Measurements from ENCODE around the gene CCT7.

Gene CCT7

DNA sequence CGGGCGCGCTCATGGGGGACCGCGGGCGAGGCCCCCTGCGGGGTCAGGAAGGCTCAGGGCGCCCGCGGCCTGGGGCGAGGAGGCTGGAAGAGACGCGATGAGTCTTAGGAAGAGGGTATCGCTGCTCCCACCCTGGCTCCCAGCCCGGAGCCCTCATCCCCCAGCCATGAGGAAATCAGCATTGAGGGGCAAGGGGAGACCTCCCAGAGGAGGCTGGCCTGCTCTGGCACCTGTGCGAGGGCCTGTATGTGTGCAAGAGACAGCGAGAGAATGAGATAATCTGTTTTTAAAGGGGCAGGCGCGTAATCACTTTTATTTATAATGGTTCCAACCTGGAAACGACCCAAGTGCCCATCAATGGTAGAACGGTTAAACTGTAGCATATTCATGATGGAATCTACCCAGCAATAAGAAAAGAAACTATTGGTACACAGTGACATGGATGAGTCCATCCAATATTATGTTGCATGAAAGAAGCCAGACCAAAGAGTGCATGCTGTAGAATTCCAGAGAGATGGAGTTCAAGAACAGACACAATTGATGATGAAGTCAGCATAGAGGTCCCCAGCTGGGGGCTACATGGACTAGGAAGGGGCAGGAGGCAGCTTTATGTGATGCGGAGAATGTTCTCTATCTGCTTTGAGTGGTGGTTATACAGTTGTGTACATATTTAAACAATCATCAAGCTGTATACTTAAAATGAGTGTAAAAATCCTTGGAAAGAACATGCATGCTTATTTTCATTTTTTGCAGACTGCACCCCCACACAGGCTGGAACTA is 35.8 kb downstream of the CCT7 start:
- DNase-seq: no peak

DNA sequence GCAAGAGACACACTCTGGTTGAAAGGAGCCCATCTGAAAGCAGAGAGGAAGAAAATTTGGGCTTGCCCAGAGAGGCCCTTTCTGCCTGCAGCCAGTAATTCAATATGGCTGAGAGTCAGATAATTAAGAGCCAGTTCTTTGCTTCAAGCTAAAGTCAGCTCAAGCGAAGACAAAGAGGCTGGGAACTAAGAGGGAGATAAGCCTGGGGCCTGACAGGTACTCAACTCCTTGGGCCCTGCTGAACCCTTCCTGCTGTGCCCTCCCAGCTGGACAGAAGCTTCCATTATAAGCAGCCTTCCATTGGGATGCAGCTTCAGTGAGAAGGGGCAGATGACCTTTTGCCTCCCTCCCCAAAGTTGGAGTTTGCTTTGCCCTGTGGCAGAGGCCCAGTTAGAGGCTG is 38.2 kb downstream of the CCT7 start:
- no peak for DNase-seq

DNA sequence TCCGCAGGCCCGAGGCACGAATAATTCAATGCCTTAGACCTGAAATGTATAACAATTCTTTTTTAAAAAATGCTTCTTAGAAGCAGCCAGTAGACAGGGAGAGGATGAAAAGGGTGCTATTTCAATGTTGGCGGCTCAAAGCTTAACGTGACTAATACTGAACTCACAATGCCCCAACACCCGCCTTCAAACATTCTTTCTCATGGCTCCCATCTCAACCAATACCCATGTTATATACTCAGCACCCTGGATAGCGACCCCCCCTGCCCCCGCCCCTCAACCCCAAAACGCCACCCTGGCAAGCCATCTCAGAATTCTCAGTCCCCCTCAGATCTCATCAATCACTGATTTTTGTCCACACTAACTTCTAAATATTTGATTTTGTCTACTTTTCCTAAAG is 45.7 kb downstream of the CCT7 start:
- DNase-seq: no peak

DNA sequence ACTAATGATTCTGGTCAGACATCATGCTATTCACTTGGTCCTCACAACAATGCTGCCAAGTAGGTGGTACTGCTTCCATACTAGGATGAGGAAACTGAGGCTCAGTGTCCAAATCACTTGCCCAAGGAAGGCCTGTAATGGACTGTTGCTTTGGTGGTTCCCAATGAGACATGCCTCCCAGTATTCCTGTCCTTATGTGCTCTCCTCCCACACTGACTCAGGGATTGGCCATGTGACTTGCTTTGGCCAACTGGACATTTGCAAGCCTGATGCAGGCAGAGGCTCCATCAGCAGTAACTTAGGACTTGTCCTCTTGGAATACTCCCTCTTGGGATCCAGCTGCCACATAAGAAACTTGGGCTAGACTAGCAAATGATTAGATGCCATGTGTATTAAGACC is 47.1 kb downstream of the CCT7 start:
- no peak for DNase-seq

DNA sequence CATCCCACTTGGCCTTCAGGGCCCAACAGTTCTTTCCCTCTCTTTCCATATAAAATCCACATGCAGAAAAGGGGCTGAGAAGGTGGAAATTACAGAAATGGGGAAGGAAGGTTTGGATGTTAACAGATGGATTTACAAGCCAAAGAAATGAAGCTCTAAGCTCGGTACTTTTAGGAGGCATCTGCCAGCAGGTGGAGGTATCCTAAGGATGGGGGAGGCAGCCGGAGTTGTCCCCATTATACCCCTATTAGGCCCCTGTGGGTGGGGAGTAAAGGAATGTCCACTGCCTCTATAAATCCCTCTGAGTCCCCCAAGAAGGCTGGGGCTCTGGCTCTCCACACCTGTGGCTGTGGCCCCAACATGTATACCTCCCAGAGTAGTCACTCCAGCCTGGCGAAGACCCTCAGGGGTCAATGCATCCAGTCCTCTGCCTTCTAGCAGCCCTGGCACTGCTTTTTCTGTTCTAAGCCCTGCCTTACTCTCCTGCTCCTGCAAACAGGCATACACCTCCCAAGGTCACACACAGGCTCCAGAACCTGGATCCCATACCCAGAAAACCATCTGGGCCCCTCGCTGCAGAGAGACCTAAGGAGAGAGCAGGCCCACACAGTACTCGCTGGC is 48.9 kb downstream of the CCT7 start:
- no peak for DNase-seq

DNA sequence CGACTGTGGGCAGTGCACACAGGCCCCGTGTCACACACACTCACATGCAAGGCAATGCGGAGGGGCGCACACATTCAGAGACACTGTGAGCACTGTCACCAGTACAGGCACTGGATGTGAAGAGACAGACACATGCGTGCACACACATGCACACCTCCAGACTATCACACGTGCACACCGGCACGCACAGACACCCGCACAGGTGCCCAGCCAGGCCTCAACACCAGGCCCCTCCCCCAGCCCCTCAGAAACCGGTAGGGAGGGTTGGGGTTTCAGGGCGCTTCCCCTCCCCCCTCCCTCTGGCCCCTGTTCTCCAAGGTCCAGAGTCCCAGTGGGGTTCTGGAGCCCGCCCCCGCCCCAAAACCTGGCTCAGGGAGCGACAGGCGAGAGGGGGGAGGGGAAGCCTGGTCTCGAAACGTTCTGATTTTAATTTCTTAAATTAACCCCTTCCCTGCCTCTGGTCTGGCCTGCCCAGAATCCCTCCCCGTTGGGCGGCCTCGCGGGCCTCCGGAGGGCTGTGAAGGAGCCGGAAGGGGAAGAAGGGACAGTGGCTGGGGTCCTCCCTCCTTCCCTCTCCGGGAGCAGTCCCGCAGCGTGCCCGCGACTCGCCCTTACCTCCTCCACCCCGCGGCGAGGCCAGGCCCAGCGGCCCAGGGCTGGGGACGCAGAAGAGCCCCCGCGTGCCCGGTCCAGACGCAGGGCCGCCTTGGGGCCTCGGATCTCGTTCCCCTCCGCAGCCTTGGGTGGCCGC is 49.6 kb downstream of the CCT7 start:
- no peak for DNase-seq

DNA sequence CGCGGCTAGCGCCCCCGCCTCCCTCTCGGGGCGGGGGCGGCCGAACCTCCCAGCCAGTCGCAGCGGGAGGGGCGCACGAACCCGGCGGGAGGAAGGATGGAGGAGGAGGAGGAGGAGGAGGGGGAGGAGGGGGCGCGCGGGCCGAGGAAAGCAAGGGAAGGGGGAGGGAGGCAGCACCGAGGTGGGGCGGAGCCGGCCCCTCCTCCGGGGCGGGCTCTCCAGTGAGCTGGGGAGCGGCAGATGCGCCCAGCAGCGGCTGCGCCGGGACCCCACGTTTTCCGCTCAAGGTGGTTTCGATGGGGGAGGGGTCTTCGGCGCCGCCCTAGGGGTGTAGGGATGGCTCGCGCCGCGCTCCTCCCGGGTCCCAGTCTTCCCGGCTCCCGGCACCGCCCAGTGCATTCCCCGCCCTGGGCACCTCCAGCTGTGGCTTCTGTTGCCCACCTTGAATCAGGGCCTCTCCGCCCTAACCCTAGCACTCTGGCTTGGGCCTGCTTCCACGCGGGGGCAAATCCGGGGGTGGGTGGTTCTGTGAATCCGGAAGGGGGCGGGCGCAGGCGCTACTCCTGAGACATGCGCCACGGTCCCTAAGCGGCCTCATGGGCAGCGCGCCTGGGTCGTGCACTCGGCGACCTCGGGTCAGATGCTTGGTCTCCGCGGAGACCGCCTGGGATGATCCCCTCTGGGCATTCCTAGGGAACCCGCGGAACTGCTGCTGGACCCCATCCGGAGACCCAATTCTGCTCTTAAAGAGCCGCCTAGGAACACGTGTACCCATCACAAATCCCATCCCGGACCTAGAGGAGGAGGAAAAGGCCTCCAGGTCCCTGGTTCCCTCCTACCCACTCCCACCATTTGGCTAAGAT is 50.4 kb downstream of the CCT7 start, which contains the start of gene FBXO41:
Gene FBXO41, minus strand, starts transcription at position 183 of the 863 bp plus-strand sequence. CDS start 14,848 bp downstream, outside the sequence.
- peak; percentile 37 for DNase-seq

DNA sequence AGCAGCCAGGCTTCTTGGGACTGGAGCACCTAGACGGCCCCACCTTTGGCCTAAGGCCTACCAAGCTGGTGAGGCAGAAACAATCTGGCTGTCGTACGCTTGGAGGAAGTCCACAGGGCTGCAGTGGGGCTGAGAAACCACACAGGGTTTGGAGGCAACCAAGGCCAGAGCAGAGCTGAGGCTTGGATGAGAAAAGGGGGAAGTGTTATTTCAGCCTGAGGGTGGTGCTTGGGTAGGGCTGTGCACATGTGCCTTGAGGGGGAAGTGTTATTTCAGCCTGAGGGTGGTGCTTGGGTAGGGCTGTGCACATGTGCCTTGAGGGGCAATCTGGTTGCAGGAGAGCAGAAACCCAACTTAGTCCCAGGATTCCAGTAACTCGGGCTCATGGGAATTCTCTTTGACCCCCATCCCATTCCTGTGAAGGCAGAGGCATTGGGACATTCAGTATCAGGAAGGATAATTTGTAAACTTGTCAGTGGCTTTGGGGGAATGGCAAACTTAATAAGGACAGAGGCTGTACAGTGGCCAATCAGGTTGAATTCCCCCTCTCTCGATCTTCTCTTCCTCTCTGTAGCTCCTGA is 51.1 kb downstream of the CCT7 start:
- no peak for DNase-seq

DNA sequence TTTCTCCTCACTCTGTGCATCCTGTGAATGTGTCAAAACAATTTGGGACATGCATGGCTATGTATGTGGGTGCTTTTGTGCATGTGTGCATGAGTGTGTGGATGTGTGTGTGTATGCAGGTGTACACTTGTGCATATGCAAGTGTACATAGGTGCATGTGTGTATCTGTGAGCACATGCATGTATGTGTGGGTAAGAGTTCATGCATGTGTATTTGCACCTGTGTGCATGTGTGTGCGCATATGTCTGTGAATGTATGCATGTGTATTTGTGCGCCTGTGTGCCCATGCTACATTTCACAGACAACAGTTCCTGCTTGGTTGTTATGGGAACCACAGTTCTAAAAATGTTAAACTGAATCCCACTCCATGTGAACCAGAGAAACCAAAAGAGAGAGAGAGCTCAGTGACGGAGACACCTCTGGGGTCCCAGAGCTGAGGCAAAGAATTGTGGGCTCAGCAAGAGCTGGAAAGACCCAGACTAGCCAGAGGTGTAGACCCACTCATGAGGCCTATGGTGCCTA is 52.1 kb downstream of the CCT7 start:
- DNase-seq: no peak

DNA sequence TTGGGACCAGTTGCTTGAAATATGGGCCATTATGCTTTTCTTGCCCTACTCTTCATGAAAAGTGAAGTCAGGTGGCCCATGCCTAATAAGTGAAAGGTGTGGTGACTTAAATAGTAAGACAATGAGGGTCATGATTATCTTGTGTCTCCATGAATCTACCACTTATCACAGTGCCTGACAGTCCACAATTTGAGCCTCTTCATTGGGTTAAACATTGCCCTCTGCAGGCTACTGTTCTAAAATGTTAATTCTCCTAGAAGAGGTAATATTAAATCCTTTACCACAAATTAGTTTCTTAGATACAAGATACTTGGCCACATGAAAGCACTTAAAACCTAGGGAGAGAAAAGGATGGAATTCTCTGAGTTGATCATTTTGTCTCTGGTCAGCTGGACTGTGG is 55.2 kb downstream of the CCT7 start:
- DNase-seq: no peak

DNA sequence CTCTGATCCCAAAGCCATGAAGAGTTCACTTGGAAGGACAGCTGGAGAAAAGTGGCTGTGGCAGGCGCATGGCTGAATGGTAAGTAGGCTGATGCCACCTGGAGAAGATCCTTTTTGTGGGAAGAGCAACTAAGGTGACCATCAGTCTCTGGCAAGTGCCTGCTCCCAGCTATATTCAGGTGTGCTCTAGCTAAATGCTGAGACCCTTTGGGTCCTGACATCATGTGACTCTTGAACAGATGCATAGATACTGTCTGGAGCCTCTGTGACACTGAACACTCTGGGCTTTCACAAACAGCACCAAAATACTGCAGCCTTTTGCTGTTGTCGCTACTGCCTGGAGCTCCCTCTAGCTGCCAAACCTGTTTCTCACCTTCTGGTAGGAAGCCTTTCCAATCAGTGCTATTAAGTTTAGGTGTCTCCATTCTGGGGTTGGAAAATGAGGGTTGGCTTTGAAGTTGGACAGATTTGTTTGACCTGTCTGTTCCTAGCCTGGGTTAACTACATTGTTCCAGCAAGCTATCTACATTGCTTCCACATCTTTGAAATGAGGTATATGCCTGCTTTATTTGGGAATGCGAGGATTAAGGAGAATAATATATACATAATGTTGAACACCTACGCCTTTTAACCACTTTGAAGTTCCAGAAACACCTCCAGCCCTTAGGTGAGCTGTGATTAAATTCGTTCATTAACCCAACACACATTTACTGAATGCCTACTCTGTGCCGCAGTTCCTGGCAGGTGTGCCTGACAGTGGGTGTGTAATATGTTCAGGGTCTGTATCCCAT is 56.1 kb downstream of the CCT7 start:
- DNase-seq: peak; percentile 47

DNA sequence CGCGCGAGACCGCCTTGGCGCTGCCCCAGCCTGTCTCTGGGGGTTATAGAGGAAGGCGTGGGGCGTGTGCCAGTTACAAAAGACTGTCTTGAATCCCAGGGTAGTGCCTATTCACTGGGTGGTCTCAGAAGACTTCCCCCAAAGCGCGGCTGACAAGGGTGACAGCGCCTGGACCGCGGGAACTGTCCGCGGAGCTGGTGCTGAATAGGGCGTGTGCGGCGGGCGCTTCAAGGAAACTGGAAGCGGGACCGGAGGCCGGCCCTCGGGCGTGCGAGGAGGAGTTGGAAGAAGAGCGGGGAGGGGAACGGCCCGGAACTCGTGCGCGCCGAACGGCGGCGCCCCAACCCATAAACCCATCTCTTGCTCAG is 57.0 kb downstream of the CCT7 start:
- DNase-seq: no peak

DNA sequence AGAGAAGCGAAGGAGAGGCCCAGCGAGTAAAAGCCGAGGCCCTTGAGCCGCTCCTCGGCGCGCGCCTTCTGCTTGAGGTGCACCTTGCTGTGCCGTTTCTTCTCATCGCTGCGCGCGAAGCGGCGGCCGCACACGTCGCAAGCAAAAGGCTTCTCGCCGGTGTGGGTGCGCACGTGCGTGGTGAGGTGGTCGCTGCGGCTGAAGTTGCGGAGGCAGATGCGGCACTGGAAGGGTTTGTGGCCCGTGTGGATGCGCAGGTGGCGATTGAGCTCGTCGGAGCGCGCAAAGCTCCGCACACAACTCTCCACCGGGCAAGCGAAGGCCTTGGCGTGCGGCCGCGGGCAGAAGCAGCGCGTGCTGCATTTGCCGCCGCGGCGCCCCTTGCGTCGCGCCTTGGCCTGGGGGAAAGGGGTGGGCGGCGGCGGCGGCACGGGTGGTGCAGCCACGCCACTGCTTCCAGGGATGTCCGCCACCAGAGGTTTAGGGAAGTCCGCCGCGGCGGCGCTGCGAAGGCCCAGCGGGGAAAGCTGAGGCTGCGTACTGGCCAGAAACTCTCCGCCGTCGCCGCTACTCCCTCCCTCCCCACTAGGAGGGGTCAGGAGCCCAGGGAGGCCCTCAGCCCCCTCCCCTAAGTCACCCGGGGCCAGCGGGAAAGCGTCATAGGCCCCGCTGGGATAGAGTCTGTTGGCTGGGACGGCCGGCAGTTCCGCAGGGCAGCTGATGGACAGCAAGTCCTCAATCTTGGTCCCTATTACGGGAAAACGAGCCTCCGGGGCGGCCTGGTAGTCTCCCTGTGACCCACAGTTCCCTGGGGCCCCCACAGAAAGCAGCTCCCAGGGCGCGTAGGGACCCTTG is 57.6 kb downstream of the CCT7 start:
- peak; percentile 34 for DNase-seq

DNA sequence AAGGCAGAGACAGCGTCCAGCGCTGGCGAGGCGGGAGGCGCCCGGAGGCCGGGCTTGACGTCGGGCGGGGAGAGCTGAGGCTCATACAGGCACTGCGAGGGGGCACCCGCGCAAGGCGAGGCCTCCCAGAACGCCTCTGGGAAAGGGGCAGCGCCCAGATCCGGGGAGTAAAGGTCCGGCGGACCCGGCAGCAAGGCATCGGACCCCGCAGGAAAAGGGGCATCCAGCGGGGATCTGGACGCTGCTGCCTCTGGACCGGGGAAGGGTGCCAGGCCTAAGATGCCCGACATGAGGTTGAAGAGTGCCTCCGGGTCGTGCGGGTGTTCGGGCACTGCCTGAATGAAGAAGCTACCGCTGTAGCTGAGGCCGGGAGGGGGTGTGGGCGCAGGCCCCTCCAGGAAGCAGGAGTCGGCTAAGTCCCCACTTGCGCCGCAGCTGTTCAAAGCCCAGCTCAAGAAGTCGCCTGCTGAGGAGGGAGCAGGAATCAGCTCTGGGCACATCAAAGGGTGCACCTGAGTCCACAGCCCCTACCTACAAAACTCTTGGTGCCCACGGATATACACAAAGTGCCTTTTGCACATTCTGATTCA is 58.3 kb downstream of the CCT7 start:
- no peak for DNase-seq

DNA sequence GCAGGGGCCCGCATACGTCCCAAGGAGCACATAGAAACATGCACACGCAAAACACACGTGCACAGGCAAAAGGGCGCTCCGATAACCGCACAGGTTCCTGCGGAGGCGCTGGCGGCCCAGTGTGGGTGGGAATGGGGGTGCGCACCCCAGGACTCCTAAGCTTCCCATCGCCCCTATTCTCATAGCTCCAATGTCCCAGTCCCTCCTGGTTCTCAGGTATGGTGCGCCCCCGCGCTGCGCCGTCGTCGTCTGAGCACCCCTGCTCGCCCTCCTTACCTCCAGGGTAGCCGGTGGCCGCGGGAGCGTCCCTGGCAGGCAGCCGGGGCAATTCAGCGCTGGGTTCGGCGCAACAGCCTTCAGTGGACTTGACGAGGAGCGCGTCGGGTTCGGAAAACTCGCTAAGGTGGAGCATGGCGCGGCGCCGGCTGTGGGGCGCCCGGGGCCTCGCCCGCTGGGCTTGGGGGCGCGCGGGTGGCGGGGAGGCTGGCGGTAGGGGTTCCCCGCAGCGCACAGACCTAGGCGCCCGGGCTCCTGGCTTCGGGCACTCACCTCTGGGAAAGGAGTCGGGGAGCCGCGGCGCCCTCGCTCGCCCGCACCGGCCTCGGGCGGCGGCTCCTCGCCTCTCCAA is 58.9 kb downstream of the CCT7 start:
- no peak for DNase-seq

DNA sequence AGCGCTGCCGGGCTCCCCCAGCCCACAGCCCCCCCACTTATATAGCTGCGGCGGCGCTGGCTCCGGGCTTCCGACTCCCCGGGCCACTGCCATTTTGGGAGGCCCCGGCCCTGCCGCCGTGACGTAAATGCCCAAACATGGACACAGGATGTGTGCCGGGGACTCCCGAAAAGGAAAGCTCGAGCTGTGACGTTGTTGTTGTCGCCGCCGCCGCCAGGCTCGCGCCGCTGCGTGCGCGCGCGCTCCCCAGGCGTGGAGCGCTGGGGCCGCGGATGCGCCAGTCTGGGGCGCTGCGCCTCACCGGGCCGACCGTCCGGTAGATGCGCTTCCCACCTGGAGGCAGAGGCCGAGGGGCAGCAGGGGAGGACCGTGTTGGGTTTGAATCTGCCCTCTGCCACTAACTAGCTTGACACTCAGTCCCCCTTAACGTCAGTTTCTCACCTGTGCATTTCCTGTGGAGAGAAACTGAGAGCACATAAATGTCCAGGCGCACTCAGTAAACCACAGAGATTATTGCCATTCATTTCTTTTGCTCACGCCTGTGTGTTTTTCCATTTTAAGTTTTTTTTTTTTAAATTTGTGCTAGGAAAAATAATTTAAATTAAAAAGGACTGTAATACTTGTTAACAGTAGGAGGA is 59.5 kb downstream of the CCT7 start, which contains the start of gene EGR4:
Gene EGR4, minus strand, starts transcription at position 15 of the 638 bp plus-strand sequence. CDS start 231 bp downstream, outside the sequence.
- DNase-seq: peak; percentile 48

DNA sequence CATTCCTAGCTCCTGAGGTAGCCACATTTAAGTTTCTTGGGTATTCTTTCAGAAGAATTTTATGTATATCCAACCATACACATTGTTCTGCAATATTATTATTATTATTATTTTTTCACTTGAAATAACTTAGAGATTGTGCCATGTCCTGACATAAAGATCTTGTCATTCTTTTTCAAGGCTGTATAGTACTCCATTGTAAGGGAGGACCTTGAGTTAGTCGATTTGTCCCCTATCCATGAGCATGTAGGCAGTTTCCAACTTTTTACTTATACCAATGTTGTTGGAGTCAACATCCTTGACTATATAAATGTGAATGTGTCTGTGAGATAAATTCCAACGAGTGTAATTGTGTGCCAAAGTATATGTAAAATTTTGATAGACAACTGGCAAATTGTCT is 60.1 kb downstream of the CCT7 start:
- DNase-seq: no peak

DNA sequence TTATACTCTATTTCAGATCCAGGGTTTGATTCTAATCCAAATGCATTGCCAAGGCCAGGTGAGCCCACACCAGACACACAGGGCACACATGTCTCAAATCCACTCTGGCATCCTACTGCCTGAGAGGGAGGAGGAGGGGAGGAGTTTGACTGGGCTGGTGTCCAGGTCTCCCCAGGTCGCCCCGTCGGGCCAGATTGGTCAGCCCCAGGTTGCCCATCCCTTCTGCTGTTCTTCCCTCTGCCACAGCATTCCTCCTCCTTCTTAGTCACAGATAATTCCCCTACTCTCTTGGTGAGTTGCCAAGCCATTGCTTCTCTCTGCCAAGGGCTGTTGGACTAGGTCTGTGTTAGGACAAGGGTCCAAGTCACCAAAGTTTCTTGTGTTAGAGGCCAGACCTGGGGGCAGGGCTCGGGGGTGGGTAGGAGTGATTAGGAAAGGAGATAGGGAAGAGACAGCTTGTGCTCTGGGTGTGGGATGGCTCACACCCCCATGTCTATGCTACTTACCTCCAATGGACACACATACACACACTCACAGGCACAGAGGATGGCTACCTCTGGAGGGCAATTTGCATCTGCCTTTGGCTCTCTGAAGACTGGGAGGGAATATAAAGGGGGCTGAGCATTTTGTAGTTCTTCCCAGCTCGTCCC is 61.8 kb downstream of the CCT7 start:
- no peak for DNase-seq

Data from NCI-H1092 treated with DMSO at 0.1 percent for 48 hours (cell line).